Testis (tissue), 2 donors: ENCODE results near the gene RASGRF1.

Experiments
- POLR2A ChIP-seq: fragments of 450-650 bp; IDR thresholded peaks from one replicate; pipeline ENCODE4 v1.6.1; 2017; ENCODE audit warnings: antibody characterized with exemption, mild to moderate bottlenecking, moderate library complexity
- TF ChIP-seq, protein P1 (sequence below), 3 experiments: fragments of 450-650 bp in 2 of 3; fragments of 200-600 bp in 1 of 3; sonication (generic) in 1 of 3; IDR thresholded peaks; one replicate each; pipeline ENCODE4 v1.5.1; 2016 to 2019; ENCODE audit warnings: antibody characterized with exemption in 3 of 3, mild to moderate bottlenecking in 2 of 3, moderate library complexity in 1 of 3

DNA sequence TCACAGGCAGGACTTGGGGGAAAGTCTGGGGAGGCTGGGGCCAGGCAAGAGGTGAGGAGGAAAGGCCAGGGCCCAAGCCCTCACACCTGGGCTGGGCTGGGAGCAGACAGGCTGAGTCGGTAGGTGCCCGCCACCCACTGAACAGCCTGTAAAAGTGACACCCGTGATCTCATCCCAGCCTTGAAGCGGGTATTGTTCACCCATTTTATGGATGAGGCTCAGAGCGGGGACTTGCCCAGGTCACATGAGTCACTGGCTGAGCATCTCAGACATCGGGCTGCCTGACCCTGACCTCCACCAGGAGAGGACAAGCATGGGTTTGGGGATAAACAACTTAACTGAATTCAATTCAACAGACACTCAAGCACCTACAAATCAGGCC is 93.7 kb downstream of the RASGRF1 start:
- no peak for TF ChIP-seq POLR2A
- TF ChIP-seq, protein P1, sequence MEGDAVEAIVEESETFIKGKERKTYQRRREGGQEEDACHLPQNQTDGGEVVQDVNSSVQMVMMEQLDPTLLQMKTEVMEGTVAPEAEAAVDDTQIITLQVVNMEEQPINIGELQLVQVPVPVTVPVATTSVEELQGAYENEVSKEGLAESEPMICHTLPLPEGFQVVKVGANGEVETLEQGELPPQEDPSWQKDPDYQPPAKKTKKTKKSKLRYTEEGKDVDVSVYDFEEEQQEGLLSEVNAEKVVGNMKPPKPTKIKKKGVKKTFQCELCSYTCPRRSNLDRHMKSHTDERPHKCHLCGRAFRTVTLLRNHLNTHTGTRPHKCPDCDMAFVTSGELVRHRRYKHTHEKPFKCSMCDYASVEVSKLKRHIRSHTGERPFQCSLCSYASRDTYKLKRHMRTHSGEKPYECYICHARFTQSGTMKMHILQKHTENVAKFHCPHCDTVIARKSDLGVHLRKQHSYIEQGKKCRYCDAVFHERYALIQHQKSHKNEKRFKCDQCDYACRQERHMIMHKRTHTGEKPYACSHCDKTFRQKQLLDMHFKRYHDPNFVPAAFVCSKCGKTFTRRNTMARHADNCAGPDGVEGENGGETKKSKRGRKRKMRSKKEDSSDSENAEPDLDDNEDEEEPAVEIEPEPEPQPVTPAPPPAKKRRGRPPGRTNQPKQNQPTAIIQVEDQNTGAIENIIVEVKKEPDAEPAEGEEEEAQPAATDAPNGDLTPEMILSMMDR (IDR thresholded peaks at IDR 0.05): no peak
